Retinal pigment epithelial cell (primary cell): ENCODE results near the gene FRMPD1.

Experiments used
- DNase-seq: peaks from one replicate; pipeline ENCODE4 v3.0.0-alpha.2; 2010; ENCODE audit warnings: low read depth
- H3K4me3 ChIP-seq: 2 replicates; pipeline ENCODE4 v1.5.1; 2011; ENCODE audit warnings: mild to moderate bottlenecking, low read length, control low read depth, moderate library complexity
- TF ChIP-seq, protein P1 (sequence below): conservative IDR thresholded peaks from 2 replicates; pipeline ENCODE4 v1.5.1; 2011; ENCODE audit warnings: low read depth, low read length, control low read depth, inconsistent platforms

FRMPD1 gene

DNA sequence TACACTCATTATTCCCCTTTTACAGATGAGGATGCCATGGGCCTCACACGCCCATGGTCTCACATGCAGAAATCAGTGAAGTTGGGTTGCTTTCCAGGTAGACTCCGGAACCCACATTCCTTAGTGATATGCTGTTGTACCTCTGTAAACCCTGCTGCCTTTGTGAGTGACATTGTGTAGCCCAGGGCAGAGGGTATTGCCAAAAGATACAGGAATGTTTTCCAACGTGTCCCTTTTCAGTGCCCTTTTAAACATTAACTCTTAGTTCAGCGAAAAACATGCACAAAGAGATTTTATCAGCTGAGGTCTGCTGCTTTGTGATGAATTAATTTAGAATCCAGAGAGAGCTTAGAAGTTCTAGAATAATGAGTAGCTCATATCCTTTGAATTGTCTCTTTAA is 64.5 kb downstream of the FRMPD1 start:
- no peak overlapping the region for H3K4me3 ChIP-seq
- no peak for DNase-seq
- TF ChIP-seq, protein P1, sequence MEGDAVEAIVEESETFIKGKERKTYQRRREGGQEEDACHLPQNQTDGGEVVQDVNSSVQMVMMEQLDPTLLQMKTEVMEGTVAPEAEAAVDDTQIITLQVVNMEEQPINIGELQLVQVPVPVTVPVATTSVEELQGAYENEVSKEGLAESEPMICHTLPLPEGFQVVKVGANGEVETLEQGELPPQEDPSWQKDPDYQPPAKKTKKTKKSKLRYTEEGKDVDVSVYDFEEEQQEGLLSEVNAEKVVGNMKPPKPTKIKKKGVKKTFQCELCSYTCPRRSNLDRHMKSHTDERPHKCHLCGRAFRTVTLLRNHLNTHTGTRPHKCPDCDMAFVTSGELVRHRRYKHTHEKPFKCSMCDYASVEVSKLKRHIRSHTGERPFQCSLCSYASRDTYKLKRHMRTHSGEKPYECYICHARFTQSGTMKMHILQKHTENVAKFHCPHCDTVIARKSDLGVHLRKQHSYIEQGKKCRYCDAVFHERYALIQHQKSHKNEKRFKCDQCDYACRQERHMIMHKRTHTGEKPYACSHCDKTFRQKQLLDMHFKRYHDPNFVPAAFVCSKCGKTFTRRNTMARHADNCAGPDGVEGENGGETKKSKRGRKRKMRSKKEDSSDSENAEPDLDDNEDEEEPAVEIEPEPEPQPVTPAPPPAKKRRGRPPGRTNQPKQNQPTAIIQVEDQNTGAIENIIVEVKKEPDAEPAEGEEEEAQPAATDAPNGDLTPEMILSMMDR, result no peak

DNA sequence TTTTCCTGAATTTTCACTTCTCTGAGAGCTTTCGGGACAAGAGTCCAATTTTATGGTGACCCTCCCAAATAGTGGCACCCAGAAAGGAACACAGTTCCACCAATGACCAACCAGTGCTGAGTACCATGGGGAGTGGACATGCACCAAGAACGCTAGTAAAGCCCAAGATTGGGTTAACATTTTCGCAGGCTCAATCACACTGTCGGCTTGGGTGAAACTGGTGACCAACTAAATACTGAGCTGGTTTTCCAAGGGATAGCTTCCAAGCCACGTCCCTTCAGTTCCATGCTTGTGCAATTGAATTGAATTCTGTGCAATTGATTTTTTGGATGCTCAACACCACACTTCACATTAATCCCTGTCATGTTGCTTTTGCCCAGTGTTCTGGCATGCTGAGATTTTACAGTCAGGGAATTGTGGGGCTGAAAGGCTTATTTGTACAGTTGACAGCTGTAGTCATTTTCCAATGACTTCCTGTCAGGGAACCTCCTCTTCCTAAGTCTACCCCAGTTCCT is 65.3 kb downstream of the FRMPD1 start:
- DNase-seq, result no peak
- no peak overlapping the region for H3K4me3 ChIP-seq
- TF ChIP-seq, protein P1, result no peak

DNA sequence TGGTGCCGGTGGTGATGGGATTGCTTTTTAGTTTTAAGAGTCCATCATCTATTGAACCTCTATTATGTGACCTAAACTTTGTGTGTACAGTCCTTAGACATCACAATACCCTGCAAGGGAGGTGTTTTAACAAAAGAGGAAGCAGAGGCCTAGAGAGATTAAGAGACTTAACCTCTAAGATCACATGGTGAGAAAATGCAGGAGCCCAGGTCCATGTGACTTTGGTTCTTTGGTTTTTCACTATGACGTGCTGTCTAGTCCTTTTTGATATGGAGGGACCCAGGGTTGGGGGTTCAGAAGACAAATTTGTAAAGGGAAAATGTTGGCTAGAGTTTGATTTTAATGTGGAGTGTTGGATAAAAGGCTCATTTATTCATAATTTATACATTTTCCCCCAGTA is 68.8 kb downstream of the FRMPD1 start:
- TF ChIP-seq, protein P1, result no peak
- no peak for DNase-seq
- no peak overlapping the region for H3K4me3 ChIP-seq

DNA sequence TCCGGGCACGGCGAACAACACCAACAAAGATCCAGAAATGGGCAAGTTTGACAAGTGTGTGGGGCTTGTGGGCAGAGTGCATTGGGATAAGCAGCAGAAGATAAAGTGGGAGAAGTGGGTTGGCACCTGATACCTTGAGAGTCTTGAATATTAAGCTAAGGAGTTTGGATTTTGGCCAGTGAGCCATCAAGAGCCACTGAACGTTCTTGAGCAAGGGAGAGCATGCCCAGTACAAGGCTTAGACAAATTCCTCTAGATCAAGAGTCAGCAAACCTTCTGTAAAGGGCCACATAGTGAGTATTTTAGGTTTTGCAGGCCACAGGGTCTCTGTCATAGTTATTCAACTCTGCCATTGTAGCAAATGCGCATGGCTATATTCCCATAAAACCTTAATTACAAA is 76.3 kb downstream of the FRMPD1 start:
- TF ChIP-seq, protein P1, result no peak
- no peak overlapping the region for H3K4me3 ChIP-seq
- DNase-seq, result no peak

DNA sequence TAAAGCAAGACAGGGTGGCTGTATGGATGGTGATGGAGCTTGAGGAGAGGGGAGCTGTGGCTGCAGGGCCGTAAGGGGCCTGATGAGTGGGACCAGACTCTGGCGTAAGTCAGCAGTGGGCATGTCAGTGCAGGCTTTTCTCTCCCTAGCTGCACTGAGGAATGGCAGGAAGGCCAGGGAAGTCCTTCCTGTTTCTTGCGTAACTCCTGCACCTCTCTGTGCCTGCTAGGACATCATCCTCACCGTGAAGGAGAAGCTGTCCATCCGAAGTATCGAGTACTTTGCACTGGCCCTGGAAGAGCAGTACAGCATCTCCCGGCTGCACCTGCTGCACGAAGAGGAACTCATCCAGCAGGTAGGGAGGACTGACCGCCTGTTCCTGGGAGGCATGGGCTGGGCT is 78.7 kb downstream of the FRMPD1 start:
- TF ChIP-seq, protein P1, result no peak
- H3K4me3 ChIP-seq, result no peak overlapping the region
- DNase-seq, result no peak

DNA sequence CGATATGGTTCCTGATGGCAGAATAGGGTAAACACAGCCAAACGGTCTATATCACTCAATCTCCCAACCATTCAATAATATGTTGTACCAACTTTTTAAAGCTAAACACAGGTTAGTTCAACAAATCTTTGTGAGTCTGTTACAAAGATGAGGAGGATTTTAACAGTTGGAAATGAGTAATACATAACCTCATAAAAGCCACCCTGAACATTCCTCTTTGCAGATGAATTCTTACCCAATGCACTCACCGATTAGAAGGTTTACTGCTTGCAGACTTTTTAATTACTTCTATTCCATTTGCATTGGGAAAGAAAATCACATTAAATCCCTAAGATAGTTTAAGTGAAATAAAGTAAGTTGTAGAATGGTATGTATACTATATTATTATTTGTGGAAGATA is 79.5 kb downstream of the FRMPD1 start:
- TF ChIP-seq, protein P1, result no peak
- no peak for DNase-seq
- H3K4me3 ChIP-seq, result no peak overlapping the region

DNA sequence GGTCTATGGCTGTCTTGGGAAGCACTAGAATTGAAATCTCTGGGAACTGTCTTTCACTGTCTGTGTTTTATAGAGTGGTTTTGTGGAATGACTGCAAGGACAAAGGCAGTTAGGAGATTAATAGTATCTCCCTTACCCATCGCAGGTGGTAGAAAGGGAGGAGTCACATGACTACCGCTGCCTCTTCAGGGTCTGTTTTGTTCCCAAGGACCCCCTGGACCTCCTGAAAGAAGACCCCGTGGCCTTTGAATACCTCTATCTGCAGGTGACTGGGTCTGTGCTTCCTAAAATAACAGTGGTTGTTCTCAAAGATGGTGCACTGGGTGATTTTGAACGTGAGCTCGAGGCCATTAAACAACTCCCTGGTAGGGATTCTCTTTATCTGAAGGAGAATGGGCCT is 80.1 kb downstream of the FRMPD1 start:
- TF ChIP-seq, protein P1, result no peak
- no peak overlapping the region for H3K4me3 ChIP-seq
- DNase-seq, result no peak
